GM21619 (cell line): ENCODE measurements around the gene MEGF9.
"Not testable (repeated sequence)": the region's sequence is repeated elsewhere in the genome, so short reads cannot be mapped to it uniquely, and the experiment has no call there.

ENCODE experiments used
- ATAC-seq: cut with Tn5 transposase; IDR thresholded peaks from one replicate; pipeline ENCODE4 v1.9.1; 2021; ENCODE audit not compliant: unreplicated experiment

MEGF9 gene

GRCh38 chr9:120714088-120714845 lies at the start of gene MEGF9:
Gene MEGF9 (minus strand): TSS chr9:120714470. CDS start chr9:120714358, 112 bp downstream.
- peak; percentile 95 for ATAC-seq

GRCh38 chr9:120761006-120761405 lies 46.7 kb upstream of the MEGF9 start:
- no peak for ATAC-seq

GRCh38 chr9:120759755-120760400 lies 45.6 kb upstream of the MEGF9 start:
- ATAC-seq, result no peak

GRCh38 chr9:120758544-120758943 lies 44.3 kb upstream of the MEGF9 start:
- ATAC-seq, result no peak

DNA sequence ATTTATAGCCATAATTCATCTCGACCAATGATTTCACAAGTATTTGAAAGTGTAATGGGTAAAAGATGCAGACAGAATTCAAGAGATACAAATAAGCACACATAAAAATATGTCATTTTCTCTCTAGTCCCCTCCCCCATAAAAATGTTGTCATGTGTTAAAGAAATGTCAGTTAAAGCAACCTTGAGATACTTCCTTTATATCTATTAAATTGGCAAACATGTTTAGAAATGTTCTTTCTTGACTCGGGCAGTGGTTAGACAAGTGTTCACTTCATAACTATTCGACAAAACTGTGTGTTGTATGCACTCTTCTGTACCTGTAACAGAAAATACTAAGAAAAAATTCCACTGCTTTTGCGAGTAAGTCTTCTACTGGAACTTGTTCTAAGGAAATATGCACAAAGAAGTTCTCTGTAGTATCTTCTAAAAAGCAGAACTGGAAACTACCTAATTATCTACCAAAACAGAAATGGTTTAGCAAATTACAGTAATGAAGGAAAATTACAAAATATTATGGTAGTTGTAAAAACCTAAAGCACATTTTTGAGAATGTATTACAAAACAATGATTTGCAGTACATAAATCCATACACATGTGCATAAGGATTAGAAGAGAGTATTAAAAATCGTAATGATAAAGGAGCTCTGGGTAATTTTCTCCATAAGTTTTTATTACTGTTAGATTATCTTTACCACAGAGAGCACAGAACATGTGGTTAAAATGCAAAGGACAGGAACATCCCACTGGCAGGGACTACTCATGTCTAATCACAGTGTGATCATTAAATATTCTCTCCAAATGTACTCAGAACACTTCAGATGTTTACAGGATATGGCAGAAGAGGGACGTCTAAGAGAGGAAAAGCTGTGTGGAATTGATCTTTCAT lies 43.0 kb upstream of the MEGF9 start:
- no peak for ATAC-seq

- no peak for ATAC-seq
Observed at GRCh38 chr9:120756531-120756930, 42.3 kb upstream of the MEGF9 start.

GRCh38 chr9:120755810-120756434 lies 41.7 kb upstream of the MEGF9 start:
- ATAC-seq, result peak; percentile 53

GRCh38 chr9:120755044-120755443 lies 40.8 kb upstream of the MEGF9 start:
- ATAC-seq, result peak; percentile 80

GRCh38 chr9:120750421-120750820 lies 36.2 kb upstream of the MEGF9 start:
- ATAC-seq, result no peak

DNA sequence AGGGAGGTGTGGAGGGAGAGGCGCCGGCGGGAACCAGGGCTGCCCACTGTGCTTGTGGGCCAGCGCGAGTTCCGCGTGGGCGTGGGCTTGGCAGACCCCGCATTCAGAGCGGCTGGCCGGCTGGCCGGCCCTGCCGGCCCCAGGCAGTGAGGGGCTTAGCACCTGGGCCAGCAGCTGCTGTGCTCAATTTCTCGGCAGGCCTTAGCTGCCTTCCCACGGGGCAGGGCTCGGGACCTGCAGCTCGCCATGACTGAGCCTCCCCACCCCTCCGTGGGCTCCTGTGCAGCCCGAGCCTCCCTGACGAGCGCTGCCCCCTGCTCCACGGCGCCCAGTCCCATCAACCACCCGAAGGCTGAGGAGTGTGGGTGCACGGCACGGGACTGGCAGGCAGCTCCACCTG lies 32.1 kb upstream of the MEGF9 start:
- ATAC-seq, result not testable (repeated sequence)

DNA sequence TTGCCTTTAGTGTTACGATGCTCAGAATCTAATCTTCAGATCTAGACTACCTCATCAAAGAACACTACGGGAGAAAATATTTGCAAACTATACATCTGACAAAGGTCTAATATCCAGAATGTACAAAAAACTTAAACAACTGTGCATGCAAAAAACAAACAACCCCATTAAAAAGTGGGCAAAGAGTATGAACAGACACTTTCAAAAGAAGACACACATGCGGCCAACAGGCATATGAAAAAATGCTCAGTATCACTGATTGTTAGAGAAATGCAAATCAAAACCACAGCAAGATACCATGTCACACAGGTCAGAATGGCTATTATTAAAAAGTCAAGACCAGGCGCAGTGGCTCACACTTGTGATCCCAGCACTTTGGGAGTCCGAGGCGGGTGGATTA lies 31.0 kb upstream of the MEGF9 start:
- ATAC-seq, result no peak

GRCh38 chr9:120742951-120743416 lies 28.7 kb upstream of the MEGF9 start:
- no peak for ATAC-seq

DNA sequence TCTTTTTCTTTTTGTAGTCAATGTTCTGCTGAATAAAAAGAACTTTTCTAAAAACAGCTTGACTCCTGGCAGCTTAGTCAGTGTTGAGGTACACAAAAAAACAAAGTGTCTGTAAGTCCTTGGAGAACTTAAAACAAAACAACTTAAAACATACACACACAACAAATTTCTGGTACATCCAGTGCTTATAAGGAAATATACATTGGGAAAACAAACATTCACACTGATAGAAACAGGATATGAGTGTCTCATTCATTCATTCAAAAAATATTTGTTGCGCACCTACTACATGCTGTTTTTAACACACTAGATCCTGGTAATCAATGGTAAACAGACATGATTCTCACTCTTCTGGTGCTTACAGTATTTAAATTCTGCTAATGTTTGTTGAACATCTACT lies 27.4 kb upstream of the MEGF9 start:
- ATAC-seq, result no peak

- no peak for ATAC-seq
Observed at GRCh38 chr9:120741191-120741590, 26.9 kb upstream of the MEGF9 start.

DNA sequence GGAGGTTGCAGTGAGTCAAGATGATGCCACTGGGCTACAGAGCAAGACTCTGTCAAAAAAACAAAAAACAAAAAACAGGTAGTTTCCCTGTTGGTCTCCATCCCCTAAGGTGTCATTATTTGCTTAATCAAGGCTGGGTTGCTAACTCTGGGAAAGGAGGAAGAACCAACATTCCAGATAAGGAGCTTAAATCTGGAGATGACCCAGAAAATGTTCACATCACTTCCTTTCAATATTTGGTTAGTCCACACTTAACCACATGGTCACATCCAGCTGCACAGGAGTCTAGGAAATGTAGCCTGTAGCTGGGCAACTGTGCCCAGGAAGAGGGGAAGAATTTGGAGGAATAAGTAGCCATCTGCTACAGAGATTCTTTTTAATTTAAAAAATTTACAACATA lies 25.9 kb upstream of the MEGF9 start:
- ATAC-seq, result no peak

- ATAC-seq, result no peak
Observed at GRCh38 chr9:120737416-120738165, 23.3 kb upstream of the MEGF9 start.

DNA sequence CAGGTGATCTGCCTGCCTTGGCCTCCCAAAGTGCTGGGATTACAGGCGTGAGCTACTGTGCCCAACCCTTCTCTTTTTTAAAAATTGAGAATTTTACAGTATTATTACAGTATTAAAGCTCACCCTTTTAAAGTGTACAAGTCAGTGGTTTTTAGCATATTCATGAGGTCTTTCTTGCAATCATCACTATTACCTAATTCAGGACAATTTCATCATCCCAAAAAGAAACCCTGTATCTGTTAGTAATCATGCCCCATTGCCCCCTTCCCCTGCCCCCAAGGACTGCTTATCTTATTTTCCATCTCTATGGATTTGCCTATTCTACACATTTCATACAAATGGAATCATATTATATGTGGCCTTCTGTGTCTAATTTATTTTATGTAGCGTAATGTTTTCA lies 22.6 kb upstream of the MEGF9 start:
- ATAC-seq, result no peak

GRCh38 chr9:120735415-120736126 lies 21.3 kb upstream of the MEGF9 start:
- no peak for ATAC-seq

DNA sequence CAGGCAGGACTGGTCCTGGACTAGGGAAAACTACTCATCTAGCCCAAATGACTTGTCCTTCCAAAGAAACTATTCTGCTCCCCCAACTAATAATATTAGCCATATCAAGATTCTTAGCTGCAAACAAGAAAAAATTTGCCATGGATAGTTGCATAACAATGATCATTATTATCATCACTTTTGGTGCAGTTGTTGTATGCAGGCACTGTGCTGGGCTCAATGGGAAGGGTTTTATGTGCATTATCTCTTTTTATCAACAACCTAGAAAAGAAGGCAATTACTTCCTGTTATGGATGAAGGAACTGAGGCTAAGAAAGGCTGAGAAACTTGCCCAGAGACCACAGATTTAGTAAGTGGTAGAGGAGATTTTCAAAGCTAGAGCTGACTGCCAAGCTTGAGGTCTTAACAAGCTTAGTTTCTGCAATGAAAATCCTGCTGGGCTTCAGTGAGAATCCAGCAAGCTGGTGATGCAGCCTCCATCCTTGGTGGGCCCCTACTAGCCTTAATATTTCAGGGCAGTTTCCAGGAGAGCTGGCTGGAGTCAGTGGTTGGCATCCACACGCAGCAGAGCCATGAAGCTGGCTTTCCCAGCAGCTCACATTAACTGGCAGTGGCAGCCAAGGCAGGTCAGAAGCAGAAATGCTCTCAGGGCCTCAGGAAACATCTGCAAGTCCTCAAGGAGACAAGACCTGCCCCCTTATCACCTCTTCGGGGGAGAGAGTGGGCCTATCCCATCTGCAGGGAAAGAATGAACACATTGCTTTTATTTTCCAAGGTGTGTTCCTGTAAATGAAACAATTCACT lies 20.5 kb upstream of the MEGF9 start:
- no peak for ATAC-seq
